Measurements from ENCODE around the gene DPF3. TPM values are rescaled to one million over a fixed set of nuclear protein-coding genes. Genes with fewer than 3 reads are reported as not detected.

Gene DPF3
- total RNA-seq, 4 donors from 2014 or later, result 0.39 to 3.4 (median 1.6) TPM

- TF ChIP-seq POLR2A (IDR thresholded peaks at IDR 0.05) (no peak), POLR2AphosphoS5 (IDR thresholded peaks at IDR 0.05) (no peak), EP300 (IDR thresholded peaks at IDR 0.05) (no peak)
- TF ChIP-seq, protein P1, sequence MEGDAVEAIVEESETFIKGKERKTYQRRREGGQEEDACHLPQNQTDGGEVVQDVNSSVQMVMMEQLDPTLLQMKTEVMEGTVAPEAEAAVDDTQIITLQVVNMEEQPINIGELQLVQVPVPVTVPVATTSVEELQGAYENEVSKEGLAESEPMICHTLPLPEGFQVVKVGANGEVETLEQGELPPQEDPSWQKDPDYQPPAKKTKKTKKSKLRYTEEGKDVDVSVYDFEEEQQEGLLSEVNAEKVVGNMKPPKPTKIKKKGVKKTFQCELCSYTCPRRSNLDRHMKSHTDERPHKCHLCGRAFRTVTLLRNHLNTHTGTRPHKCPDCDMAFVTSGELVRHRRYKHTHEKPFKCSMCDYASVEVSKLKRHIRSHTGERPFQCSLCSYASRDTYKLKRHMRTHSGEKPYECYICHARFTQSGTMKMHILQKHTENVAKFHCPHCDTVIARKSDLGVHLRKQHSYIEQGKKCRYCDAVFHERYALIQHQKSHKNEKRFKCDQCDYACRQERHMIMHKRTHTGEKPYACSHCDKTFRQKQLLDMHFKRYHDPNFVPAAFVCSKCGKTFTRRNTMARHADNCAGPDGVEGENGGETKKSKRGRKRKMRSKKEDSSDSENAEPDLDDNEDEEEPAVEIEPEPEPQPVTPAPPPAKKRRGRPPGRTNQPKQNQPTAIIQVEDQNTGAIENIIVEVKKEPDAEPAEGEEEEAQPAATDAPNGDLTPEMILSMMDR (IDR thresholded peaks at IDR 0.05), result no peak
- Histone ChIP-seq H3K36me3 (no peaks in the 10 kb centered on the region), H3K9me3 (no peaks in the 10 kb centered on the region), H3K27me3 (no peaks in the 10 kb centered on the region), H3K4me3 (no peak overlapping the region), H3K27ac (no peak overlapping the region), H3K4me1 (no peaks in the 10 kb centered on the region)
- no peak for DNase-seq (ENCODE audit: low spot score in 2 of 2)
- 32% methylated on average over 16 of the region's 17 CpGs for WGBS
These were observed 81.5 kb downstream of the DPF3 start for GRCh38 chr14:72812292-72812851.

- H3K27ac ChIP-seq, result no peak overlapping the region
- no peaks in the 10 kb centered on the region for H3K9me3 ChIP-seq
- no peak for DNase-seq (ENCODE audit: low spot score in 2 of 2)
- no peaks in the 10 kb centered on the region for H3K27me3 ChIP-seq
- TF ChIP-seq EP300 (IDR thresholded peaks at IDR 0.05) (no peak), POLR2A (IDR thresholded peaks at IDR 0.05) (no peak), POLR2AphosphoS5 (IDR thresholded peaks at IDR 0.05) (no peak)
- TF ChIP-seq, protein P1 (IDR thresholded peaks at IDR 0.05), result no peak
- no peaks in the 10 kb centered on the region for H3K4me1 ChIP-seq
- no peaks in the 10 kb centered on the region for H3K36me3 ChIP-seq
- 79% methylated on average over 8 of the region's 8 CpGs for WGBS
- H3K4me3 ChIP-seq, result no peak overlapping the region
These were observed 83.7 kb downstream of the DPF3 start for GRCh38 chr14:72810201-72810600.

- Histone ChIP-seq H3K27ac (no peak overlapping the region), H3K27me3 (no peaks in the 10 kb centered on the region), H3K36me3 (no peaks in the 10 kb centered on the region), H3K4me3 (no peak overlapping the region), H3K4me1 (no peaks in the 10 kb centered on the region), H3K9me3 (no peaks in the 10 kb centered on the region)
- no peak for DNase-seq (ENCODE audit: low spot score in 2 of 2)
- WGBS, result 81% methylated on average over 6 of the region's 6 CpGs
- TF ChIP-seq POLR2A (IDR thresholded peaks at IDR 0.05) (no peak), POLR2AphosphoS5 (IDR thresholded peaks at IDR 0.05) (no peak), EP300 (IDR thresholded peaks at IDR 0.05) (no peak)
- TF ChIP-seq, protein P1 (IDR thresholded peaks at IDR 0.05), result no peak
These were observed 84.8 kb downstream of the DPF3 start for GRCh38 chr14:72809063-72809462.

- DNase-seq (ENCODE audit: low spot score in 2 of 2), result no peak
- TF ChIP-seq EP300 (IDR thresholded peaks at IDR 0.05) (no peak), POLR2A (IDR thresholded peaks at IDR 0.05) (no peak), POLR2AphosphoS5 (IDR thresholded peaks at IDR 0.05) (no peak)
- TF ChIP-seq, protein P1 (IDR thresholded peaks at IDR 0.05), result no peak
- no peaks in the 10 kb centered on the region for H3K36me3 ChIP-seq
- H3K9me3 ChIP-seq, result no peaks in the 10 kb centered on the region
- 69% methylated on average over 4 of the region's 4 CpGs for WGBS
- no peaks in the 10 kb centered on the region for H3K27me3 ChIP-seq
- no peak overlapping the region for H3K4me3 ChIP-seq
- H3K4me1 ChIP-seq, result no peaks in the 10 kb centered on the region
- no peak overlapping the region for H3K27ac ChIP-seq
These were observed 85.3 kb downstream of the DPF3 start for GRCh38 chr14:72808564-72808963.

- Histone ChIP-seq H3K36me3 (no peaks in the 10 kb centered on the region), H3K4me3 (no peak overlapping the region), H3K27ac (no peak overlapping the region), H3K9me3 (no peaks in the 10 kb centered on the region), H3K27me3 (no peaks in the 10 kb centered on the region), H3K4me1 (no peaks in the 10 kb centered on the region)
- 87% methylated on average over 3 of the region's 3 CpGs for WGBS
- TF ChIP-seq EP300 (IDR thresholded peaks at IDR 0.05) (no peak), POLR2AphosphoS5 (IDR thresholded peaks at IDR 0.05) (no peak), POLR2A (IDR thresholded peaks at IDR 0.05) (no peak)
- TF ChIP-seq, protein P1 (IDR thresholded peaks at IDR 0.05), result no peak
- no peak for DNase-seq (ENCODE audit: low spot score in 2 of 2)
These were observed 91.3 kb downstream of the DPF3 start for GRCh38 chr14:72802588-72802946.

Data from suprapubic skin (tissue), 4 donors.